ENCODE results near the gene U2AF2.

GRCh38 chr19:55638864-55639359 lies 15.9 kb upstream of the U2AF2 start:
- TF ChIP-seq, protein P1, sequence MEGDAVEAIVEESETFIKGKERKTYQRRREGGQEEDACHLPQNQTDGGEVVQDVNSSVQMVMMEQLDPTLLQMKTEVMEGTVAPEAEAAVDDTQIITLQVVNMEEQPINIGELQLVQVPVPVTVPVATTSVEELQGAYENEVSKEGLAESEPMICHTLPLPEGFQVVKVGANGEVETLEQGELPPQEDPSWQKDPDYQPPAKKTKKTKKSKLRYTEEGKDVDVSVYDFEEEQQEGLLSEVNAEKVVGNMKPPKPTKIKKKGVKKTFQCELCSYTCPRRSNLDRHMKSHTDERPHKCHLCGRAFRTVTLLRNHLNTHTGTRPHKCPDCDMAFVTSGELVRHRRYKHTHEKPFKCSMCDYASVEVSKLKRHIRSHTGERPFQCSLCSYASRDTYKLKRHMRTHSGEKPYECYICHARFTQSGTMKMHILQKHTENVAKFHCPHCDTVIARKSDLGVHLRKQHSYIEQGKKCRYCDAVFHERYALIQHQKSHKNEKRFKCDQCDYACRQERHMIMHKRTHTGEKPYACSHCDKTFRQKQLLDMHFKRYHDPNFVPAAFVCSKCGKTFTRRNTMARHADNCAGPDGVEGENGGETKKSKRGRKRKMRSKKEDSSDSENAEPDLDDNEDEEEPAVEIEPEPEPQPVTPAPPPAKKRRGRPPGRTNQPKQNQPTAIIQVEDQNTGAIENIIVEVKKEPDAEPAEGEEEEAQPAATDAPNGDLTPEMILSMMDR (IDR thresholded peaks at IDR 0.05), result no peak
- no peak for TF ChIP-seq POLR2A (IDR thresholded peaks at IDR 0.05)

All from lower leg skin (tissue), 3 donors.